GM19438 (cell line): ENCODE measurements around the gene S100A13.
A peak's percentile ranks its signal among the peaks of the same experiment; 100 is the strongest.

Source experiments
- ATAC-seq: cut with Tn5 transposase; IDR thresholded peaks from one replicate; pipeline ENCODE4 v1.9.1; 2021; ENCODE audit warnings: low read depth; ENCODE audit not compliant: unreplicated experiment

The S100A13 gene

GRCh38 chr1:153628638-153629342 is 1.5 kb upstream of the S100A13 start:
- no peak for ATAC-seq

GRCh38 chr1:153627715-153628626 is 666 bp upstream of the S100A13 start, which contains the start of gene S100A1:
S100A1 (plus strand) TSS chr1:153628434; CDS start chr1:153630522, 2,088 bp downstream.
- no peak for ATAC-seq

- ATAC-seq: no peak
These were observed 815 bp downstream of the S100A13 start for GRCh38 chr1:153626477-153626903.

GRCh38 chr1:153624965-153625611 is 2.2 kb downstream of the S100A13 start:
- no peak for ATAC-seq

GRCh38 chr1:153623101-153623500 is 4.2 kb downstream of the S100A13 start:
- no peak for ATAC-seq

- ATAC-seq: no peak
These were observed 8.1 kb downstream of the S100A13 start for GRCh38 chr1:153619171-153619570.

- peak; percentile 75 for ATAC-seq
These were observed 9.6 kb downstream of the S100A13 start for GRCh38 chr1:153617663-153618062.

- ATAC-seq: no peak
These were observed 10.4 kb downstream of the S100A13 start for GRCh38 chr1:153616917-153617311.

- ATAC-seq: no peak
These were observed 11.0 kb downstream of the S100A13 start, which contains the start of gene S100A14 for GRCh38 chr1:153616144-153616916. S100A14 (minus strand) TSS chr1:153616325; CDS start chr1:153615858, 467 bp downstream.

GRCh38 chr1:153615406-153615805 is 11.9 kb downstream of the S100A13 start:
- no peak for ATAC-seq

GRCh38 chr1:153614906-153615305 is 12.4 kb downstream of the S100A13 start:
- ATAC-seq: no peak

- no peak for ATAC-seq
These were observed 13.0 kb downstream of the S100A13 start for GRCh38 chr1:153614189-153614900.

- no peak for ATAC-seq
These were observed 13.9 kb downstream of the S100A13 start for GRCh38 chr1:153613406-153613805.

- no peak for ATAC-seq
These were observed 14.5 kb downstream of the S100A13 start, which contains the start of gene S100A16 for GRCh38 chr1:153612755-153613331. S100A16 (minus strand) TSS chr1:153613137; CDS start chr1:153608151, 4,986 bp downstream.

- no peak for ATAC-seq
These were observed 15.1 kb downstream of the S100A13 start for GRCh38 chr1:153612111-153612754.

- no peak for ATAC-seq
These were observed 15.9 kb downstream of the S100A13 start for GRCh38 chr1:153611356-153611755.

- no peak for ATAC-seq
These were observed 16.4 kb downstream of the S100A13 start for GRCh38 chr1:153610811-153611301.

- no peak for ATAC-seq
These were observed 17.0 kb downstream of the S100A13 start for GRCh38 chr1:153610334-153610733.

GRCh38 chr1:153609585-153609907 is 17.8 kb downstream of the S100A13 start:
- ATAC-seq: no peak
